WTC11 (cell line): ENCODE data around the gene SELENBP1.

Experiments
- CTCF ChIP-seq: fragments of 200-600 bp; IDR thresholded peaks from 2 replicates; pipeline ENCODE4 v1.8.0; 2022; ENCODE audit warnings: antibody characterized with exemption
- JUN ChIP-seq: sonication (generic); formaldehyde crosslinking; IDR thresholded peaks from 2 replicates; pipeline ENCODE4 v1.8.0; 2023; ENCODE audit warnings: mild to moderate bottlenecking, missing genetic modification reagents
- SMAD3 ChIP-seq: sonication (generic); formaldehyde crosslinking; IDR thresholded peaks from 2 replicates; pipeline ENCODE4 v1.8.0; 2022; ENCODE audit warnings: missing genetic modification reagents, mild to moderate bottlenecking, borderline replicate concordance

- TF ChIP-seq CTCF (no peak), JUN (CRISPR knock-in tag) (no peak), SMAD3 (no peak)
Observed at GRCh38 chr1:151405187-151405951, 32.9 kb upstream of the SELENBP1 start.
